HepG2 (cell line): Measurements from ENCODE around the gene BARX1. TPM values are rescaled to one million over a fixed set of nuclear protein-coding genes. Genes with fewer than 3 reads are reported as not detected.

ENCODE experiments used
- ATAC-seq: fragments of 200-7000 bp; cut with Tn5 transposase; 3 replicates; pipeline ENCODE4 v1.9.1; 2020; ENCODE audit warnings: mild to moderate bottlenecking, moderate library complexity
- BruUV-seq: library from RNA; stranded (reverse); fragments of 400-500 nt; replicated peaks from 2 replicates; lab custom pipeline; 2021; lab: Mats Ljungman, UMichigan
- CTCF ChIA-PET: fragments of 300-600 bp; formaldehyde crosslinking; extraction: SDS; loops from one replicate; lab custom pipeline; 2021; ENCODE audit warnings: low total read pairs, inconsistent platforms, low intra/inter-chr PET ratio; lab: Yijun Ruan, JAX
- POLR2A ChIA-PET: fragments of 350-600 bp; sonication (Branson Sonifier 250); formaldehyde crosslinking; loops from one replicate; lab custom pipeline; 2020; ENCODE audit warnings: antibody characterized with exemption, inconsistent platforms; lab: Yijun Ruan, JAX
- DNase-seq: peaks from one replicate; pipeline ENCODE4 v3.0.0-alpha.2; 2015; ENCODE audit warnings: low spot score
- FAIRE-seq: peaks from 3 replicates; lab custom pipeline; 2011; peaks lifted over from hg19 to GRCh38; lab: Jason Lieb, UNC
- H2AFZ ChIP-seq: one replicate; pipeline ENCODE4 v1.6.1; 2011; ENCODE audit warnings: low read length, inconsistent platforms
- H3K27ac ChIP-seq: fragments of 300-600 bp; 3 replicates; pipeline ENCODE4 v1.8.0; 2011; ENCODE audit warnings: mixed run types, mild to moderate bottlenecking, mixed read lengths, low read length, inconsistent platforms; ENCODE audit not compliant: insufficient read depth; ENCODE audit errors: extremely low read length
- H3K27me3 ChIP-seq, 2 experiments: fragments of 200-600 bp in 1 of 2; 2 replicates in 1 of 2; 3 replicates in 1 of 2; pipeline versions ENCODE4 v1.6.0 to v1.8.0; 2011; ENCODE audit warnings: low read length in 2 of 2, mild to moderate bottlenecking in 2 of 2, moderate library complexity in 2 of 2, inconsistent platforms in 1 of 2; ENCODE audit not compliant: insufficient read depth in 2 of 2, control insufficient read depth in 1 of 2
- H3K36me3 ChIP-seq, 2 experiments: fragments of 200-600 bp in 1 of 2; replicated peaks in 1 of 2; 2 replicates in 1 of 2; 3 replicates in 1 of 2; pipeline versions ENCODE4 v1.5.1 to v1.8.0; 2011; ENCODE audit warnings: low read length in 2 of 2, inconsistent platforms in 1 of 2; ENCODE audit not compliant: insufficient read depth in 2 of 2, control insufficient read depth in 1 of 2
- H3K4me1 ChIP-seq: 2 replicates; pipeline ENCODE4 v1.5.1; 2012; ENCODE audit warnings: low read length, inconsistent platforms; ENCODE audit not compliant: insufficient read depth
- H3K4me2 ChIP-seq: 2 replicates; pipeline ENCODE4 v1.6.0; 2011; ENCODE audit warnings: low read depth, low read length, inconsistent platforms
- H3K4me3 ChIP-seq, 3 experiments: fragments of 200-600 bp in 1 of 3; sonication (generic), shearing (Covaris generic) in 1 of 3; replicated peaks in 1 of 3; 2 replicates each; pipeline ENCODE4 v1.5.1; 2011 to 2016; ENCODE audit warnings: low read length in 3 of 3, inconsistent platforms in 2 of 3, low read depth in 2 of 3, mild to moderate bottlenecking in 2 of 3, control low read depth in 1 of 3, mixed read lengths in 1 of 3; ENCODE audit not compliant: insufficient read depth in 1 of 3
- H3K79me2 ChIP-seq: one replicate; pipeline ENCODE4 v1.6.1; 2011; ENCODE audit warnings: low read length, inconsistent platforms; ENCODE audit not compliant: insufficient read depth
- H3K9ac ChIP-seq: 2 replicates; pipeline ENCODE4 v1.6.0; 2011; ENCODE audit warnings: mild to moderate bottlenecking, low read depth, low read length, inconsistent platforms; ENCODE audit not compliant: insufficient read depth
- H3K9me3 ChIP-seq: 2 replicates; pipeline ENCODE4 v1.5.1; 2012; ENCODE audit warnings: mild to moderate bottlenecking, low read length
- H4K20me1 ChIP-seq: 2 replicates; pipeline ENCODE4 v1.6.0; 2011; ENCODE audit warnings: inconsistent platforms, mild to moderate bottlenecking, low read length, moderate library complexity; ENCODE audit not compliant: insufficient read depth
- FOXK1 ChIP-seq: sonication (generic); formaldehyde crosslinking; IDR thresholded peaks from 2 replicates; pipeline ENCODE4 v1.4.0; 2020; ENCODE audit warnings: low read depth, missing genetic modification reagents, borderline replicate concordance
- GABPB1 ChIP-seq: IDR thresholded peaks from 2 replicates; pipeline ENCODE4 v1.6.1; 2016; ENCODE audit warnings: mild to moderate bottlenecking, missing genetic modification reagents, moderate library complexity, missing compliant biosample characterization
- GTF2F1 ChIP-seq: fragments of 150-350 bp; IDR thresholded peaks from 2 replicates; pipeline ENCODE4 v1.6.1; 2014; ENCODE audit warnings: low read length
- IRF2 ChIP-seq: IDR thresholded peaks from 2 replicates; pipeline ENCODE4 v1.6.1; 2018; ENCODE audit warnings: missing genetic modification reagents, missing compliant biosample characterization
- KLF12 ChIP-seq: sonication (generic); formaldehyde crosslinking; IDR thresholded peaks from 2 replicates; pipeline ENCODE4 v1.4.0; 2020; ENCODE audit warnings: missing genetic modification reagents, borderline replicate concordance
- KMT2B ChIP-seq: IDR thresholded peaks from 2 replicates; pipeline ENCODE4 v1.6.1; 2016; ENCODE audit warnings: missing genetic modification reagents, missing compliant biosample characterization
- NONO ChIP-seq, 2 experiments: fragments of 450-650 bp in 1 of 2; sonication (generic) in 1 of 2; formaldehyde crosslinking in 1 of 2; IDR thresholded peaks in 1 of 2; conservative IDR thresholded peaks in 1 of 2; 2 replicates each; pipeline versions ENCODE4 v1.6.1 to v1.8.0; 2017 to 2022; ENCODE audit warnings: mild to moderate bottlenecking in 1 of 2, missing genetic modification reagents in 1 of 2, moderate library complexity in 1 of 2
- POGZ ChIP-seq: sonication (generic); formaldehyde crosslinking; IDR thresholded peaks from 2 replicates; pipeline ENCODE4 v1.4.0; 2020; ENCODE audit warnings: mild to moderate bottlenecking, missing genetic modification reagents
- RBAK ChIP-seq: sonication (generic); formaldehyde crosslinking; IDR thresholded peaks from 2 replicates; pipeline ENCODE4 v1.5.1; 2020; ENCODE audit warnings: mild to moderate bottlenecking, missing genetic modification reagents
- SMARCE1 ChIP-seq: fragments of 450-650 bp; IDR thresholded peaks from 2 replicates; pipeline ENCODE4 v1.6.1; 2017; ENCODE audit warnings: borderline replicate concordance
- SOX5 ChIP-seq: IDR thresholded peaks from 2 replicates; pipeline ENCODE4 v1.6.1; 2016; ENCODE audit warnings: borderline replicate concordance
- SOX6 ChIP-seq, 2 experiments: fragments of 450-650 bp in 1 of 2; sonication (generic) in 1 of 2; formaldehyde crosslinking in 1 of 2; IDR thresholded peaks; 2 replicates each; pipeline versions ENCODE4 v1.4.0 to v1.6.1; 2017 to 2020; ENCODE audit warnings: antibody characterized with exemption in 1 of 2, mild to moderate bottlenecking in 1 of 2, missing genetic modification reagents in 1 of 2
- TRAFD1 ChIP-seq: sonication (generic); formaldehyde crosslinking; IDR thresholded peaks from 2 replicates; pipeline ENCODE4 v1.5.1; 2020; ENCODE audit warnings: missing genetic modification reagents, mild to moderate bottlenecking, borderline replicate concordance
- ZBTB3 ChIP-seq: sonication (generic); formaldehyde crosslinking; IDR thresholded peaks from 2 replicates; pipeline ENCODE4 v1.4.0; 2020; ENCODE audit warnings: low read depth, mild to moderate bottlenecking, moderate library complexity, missing genetic modification reagents, borderline replicate concordance
- ZBTB43 ChIP-seq: sonication (generic); formaldehyde crosslinking; conservative IDR thresholded peaks from 2 replicates; pipeline ENCODE4 v1.4.0; 2020; ENCODE audit warnings: missing genetic modification reagents
- ZNF274 ChIP-seq: sonication (generic); formaldehyde crosslinking; IDR thresholded peaks from 2 replicates; pipeline ENCODE4 v1.5.1; 2020; ENCODE audit warnings: mild to moderate bottlenecking, missing genetic modification reagents
- ZNF687 ChIP-seq: sonication (generic); formaldehyde crosslinking; IDR thresholded peaks from 2 replicates; pipeline ENCODE4 v1.5.1; 2020; ENCODE audit warnings: mild to moderate bottlenecking, missing genetic modification reagents, moderate library complexity
- WGBS: methylation state at CpG from one replicate; pipeline ENCODE4 v1.1.6; 2017; ENCODE audit warnings: low lambda C conversion rate; 5-methylcytosine and 5-hydroxymethylcytosine counted together
- in situ Hi-C: cut with HindIII; loops from 2 replicates; pipeline ENCODE4 v1.10.0; 2017; ENCODE audit warnings: low pct_unique_long_range_greater_than_20kb; ENCODE audit not compliant: extremely low pct_ligation_motif_present
- intact Hi-C: fragments of 100-400 bp; cut with micrococcal nuclease; formaldehyde crosslinking; loops from one replicate; pipeline ENCODE4 v1.10.0; 2022; ENCODE audit not compliant: unreplicated experiment
- polyA plus RNA-seq, 8 experiments: library from polyadenylated mRNA; depleted of rRNA in 3 of 8; stranded (reverse) in 7 of 8; unstranded in 1 of 8; fragments of >200 nt; fragmentation: Illumina TruSeq in 4 of 8; extraction: Trizol in 4 of 8; gene quantifications; 2 replicates each; pipeline versions ENCODE4 v1.2.1 to v1.2.3, GENCODE V29; 2011 to 2016; ENCODE audit warnings: low read depth in 4 of 8, missing spikeins in 1 of 8, mixed read lengths in 1 of 8; ENCODE audit not compliant: insufficient read depth in 1 of 8
- total RNA-seq, 5 experiments: library from RNA; depleted of rRNA; stranded (reverse); fragments of >200 nt; fragmentation: Illumina TruSeq; extraction: Trizol; gene quantifications; 2 replicates each; pipeline ENCODE4 v1.2.3, GENCODE V29; 2016; ENCODE audit warnings: low read depth in 1 of 5

Gene BARX1
- total and polyA plus RNA-seq, 2 of the 13 experiments (the other 11 are each of a cell fraction or from before 2014, with no cell fraction given) = not detected

GRCh38 chr9:93941493-93941892 is 13.7 kb downstream of the BARX1 start (continued):
- TF ChIP-seq ZBTB43 (CRISPR knock-in tag) (no peak), KLF12 (CRISPR knock-in tag) (no peak), NONO (IDR thresholded peaks at IDR 0.05) (no peak), NONO (CRISPR knock-in tag; conservative IDR thresholded peaks at IDR 0.05) (no peak), ZBTB3 (CRISPR knock-in tag) (no peak), SOX6 (IDR thresholded peaks at IDR 0.05) (no peak), SOX6 (CRISPR knock-in tag; IDR thresholded peaks at IDR 0.05) (no peak)

- Histone ChIP-seq H4K20me1 (no peaks in the 10 kb centered on the region), H3K79me2 (no peaks in the 10 kb centered on the region), H3K4me2 (no peak overlapping the region), H2AFZ (no peak overlapping the region), H3K9ac (no peak overlapping the region), H3K9me3 (no peaks in the 10 kb centered on the region), H3K36me3 (no peaks in the 10 kb centered on the region), H3K4me1 (no peaks in the 10 kb centered on the region; the same call in 1 of the 2 replicates), H3K4me3 (no peak overlapping the region), H3K27me3 (peaks cover 14 to 65% of the 10 kb centered on the region in 2 experiments), H3K27ac (no peak overlapping the region)
- FAIRE-seq (no peak), DNase-seq (no peak), ATAC-seq (no peak)
- 6% methylated on average over 8 of the region's 8 CpGs for WGBS
- BruUV-seq = no TSS peak
- intact Hi-C loops (no loop called here), in situ Hi-C loops (no loop called here)
- ChIA-PET CTCF (no interaction called here), POLR2A (no interaction called here)
- TF ChIP-seq GABPB1 (CRISPR knock-in tag) (no peak), SOX5 (CRISPR knock-in tag) (no peak), SMARCE1 (no peak), GTF2F1 (no peak), POGZ (CRISPR knock-in tag) (no peak), KMT2B (CRISPR knock-in tag) (no peak), ZNF687 (no peak), RBAK (no peak), FOXK1 (no peak), IRF2 (CRISPR knock-in tag) (no peak), TRAFD1 (no peak), ZNF274 (CRISPR knock-in tag) (no peak)
Observed at GRCh38 chr9:93940951-93941350, 14.2 kb downstream of the BARX1 start.
